GM18909 (cell line): Measurements from ENCODE around the gene VPS35L.

Experiments
- ATAC-seq: cut with Tn5 transposase; IDR thresholded peaks from one replicate; pipeline ENCODE4 v1.9.1; 2021; ENCODE audit warnings: mild to moderate bottlenecking; ENCODE audit not compliant: unreplicated experiment, poor library complexity

The VPS35L gene

DNA sequence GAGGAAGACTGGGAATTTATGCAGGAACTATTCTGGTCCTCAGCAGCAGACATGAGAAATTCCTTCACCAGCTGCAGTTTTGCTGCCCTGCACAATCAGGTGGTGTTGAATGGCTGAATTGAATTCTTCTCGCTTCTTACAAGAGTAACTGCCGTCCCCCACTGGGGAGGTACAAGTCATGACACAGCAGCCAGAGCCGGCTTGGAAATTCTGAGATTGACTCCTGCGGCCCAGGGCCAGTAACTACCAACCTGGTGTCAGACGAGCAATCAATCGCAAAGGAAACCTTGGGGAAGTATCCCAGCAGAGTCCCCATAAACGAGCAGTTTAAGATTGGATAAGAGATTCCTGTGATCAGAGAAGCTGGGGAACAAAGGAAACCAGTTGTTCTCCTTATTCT is 131.8 kb downstream of the VPS35L start:
- ATAC-seq = no peak

GRCh38 chr16:19688396-19689024 is 133.0 kb downstream of the VPS35L start:
- ATAC-seq = no peak

- ATAC-seq = no peak
Measured at GRCh38 chr16:19689342-19689741, 133.8 kb downstream of the VPS35L start.

- ATAC-seq = no peak
Measured at GRCh38 chr16:19690196-19690595, 134.7 kb downstream of the VPS35L start.

DNA sequence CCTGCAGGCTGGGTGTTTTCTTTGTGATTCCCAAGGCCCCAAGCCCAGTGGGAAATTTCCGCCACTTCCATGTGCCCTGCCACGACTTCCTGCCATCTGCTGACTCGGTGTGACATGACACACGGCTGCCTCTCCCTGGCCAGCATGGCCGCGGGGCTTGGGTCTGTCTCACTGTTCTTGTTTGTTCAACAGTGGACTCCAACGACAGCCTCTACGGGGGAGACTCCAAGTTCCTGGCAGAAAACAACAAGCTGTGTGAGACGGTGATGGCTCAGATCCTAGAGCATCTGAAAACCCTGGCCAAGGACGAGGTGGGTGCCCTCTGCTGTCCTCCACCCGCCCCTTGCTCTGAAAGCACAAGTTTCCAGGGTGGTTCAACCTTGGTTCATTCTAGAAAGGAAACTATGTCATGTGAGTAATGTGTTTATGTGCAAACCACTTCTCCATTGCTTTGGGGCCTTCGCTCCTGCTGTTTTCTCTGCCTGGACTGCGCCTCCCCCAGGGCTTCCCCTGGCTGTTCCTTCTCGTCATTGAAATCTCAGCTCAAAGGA is 135.7 kb downstream of the VPS35L start:
- no peak for ATAC-seq

GRCh38 chr16:19694989-19695388 is 139.5 kb downstream of the VPS35L start:
- ATAC-seq = no peak

- ATAC-seq = no peak
Measured at GRCh38 chr16:19696328-19696727, 140.8 kb downstream of the VPS35L start.

- no peak for ATAC-seq
Measured at GRCh38 chr16:19696961-19697360, 141.5 kb downstream of the VPS35L start.

DNA sequence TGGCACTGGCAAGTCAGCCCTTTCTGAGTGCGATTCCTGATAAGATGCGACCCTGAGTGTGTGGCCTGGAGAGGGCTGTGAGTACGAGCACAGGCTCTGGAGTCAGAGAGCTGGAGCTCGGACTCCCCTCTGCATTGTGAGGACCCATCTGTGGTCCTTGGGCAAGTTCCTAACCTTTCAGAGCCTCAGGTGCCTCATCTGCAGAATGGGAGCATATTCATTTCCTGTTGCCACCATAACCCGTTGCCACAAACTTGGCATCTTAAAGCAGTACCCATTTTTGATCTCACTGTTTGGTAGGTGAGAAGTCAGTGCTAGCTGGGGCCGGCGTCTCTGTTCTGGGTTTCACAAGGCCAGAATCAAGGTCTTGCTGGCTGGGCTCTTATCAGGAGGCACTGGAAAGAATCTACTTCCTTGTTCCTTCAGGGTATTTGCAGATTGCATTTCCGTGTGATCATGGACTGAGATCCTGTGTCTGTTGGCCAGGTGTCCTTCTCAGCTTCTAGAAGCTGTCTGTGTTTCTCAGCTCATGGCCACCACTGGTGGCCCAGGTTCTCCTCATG is 142.3 kb downstream of the VPS35L start:
- ATAC-seq = no peak

DNA sequence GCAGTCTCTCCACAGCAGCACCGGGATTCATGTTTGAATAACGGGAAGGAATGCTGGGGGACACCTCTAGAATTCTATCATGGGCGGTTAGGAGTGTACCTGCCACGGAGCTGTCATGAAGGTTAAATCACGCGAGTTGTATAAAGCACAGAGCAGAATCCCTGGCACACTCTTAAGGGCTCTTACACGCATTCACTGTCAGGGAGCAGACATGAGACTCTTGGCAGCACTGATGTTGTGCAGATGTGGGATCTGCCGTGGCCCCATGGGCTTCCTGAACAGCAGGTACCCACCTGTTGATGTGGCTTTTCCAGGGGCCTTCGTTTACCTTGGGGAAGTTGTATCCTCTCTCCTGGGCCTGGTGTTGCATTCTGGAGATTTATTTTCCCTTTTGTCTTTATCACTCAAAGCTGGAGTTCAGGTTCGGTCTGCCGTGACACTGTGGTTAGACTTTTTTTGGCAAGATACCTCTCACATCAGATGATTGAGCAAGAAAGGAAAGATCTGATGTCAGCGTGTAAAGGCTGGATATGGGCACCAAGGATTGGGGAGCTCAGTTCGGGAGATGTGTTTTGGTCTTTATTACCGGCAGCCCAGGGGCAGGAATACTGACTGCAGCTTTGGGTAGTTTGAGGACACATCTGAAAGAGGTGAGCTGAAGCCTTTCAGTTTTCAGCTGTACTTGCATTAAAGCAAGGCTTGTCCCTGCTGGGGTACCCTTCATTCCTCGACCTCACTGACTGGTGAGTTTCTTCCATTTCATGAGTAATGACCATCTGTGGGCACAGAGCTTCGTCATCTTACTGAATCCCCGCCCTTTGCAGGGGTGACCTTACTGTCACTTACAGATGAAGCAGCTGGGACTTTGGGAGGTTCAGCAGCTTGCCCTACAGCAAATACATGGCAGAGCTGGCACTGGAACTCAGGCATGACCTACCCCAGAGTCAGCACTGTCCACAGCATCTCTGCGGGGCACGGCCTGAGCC is 143.3 kb downstream of the VPS35L start:
- ATAC-seq = no peak

DNA sequence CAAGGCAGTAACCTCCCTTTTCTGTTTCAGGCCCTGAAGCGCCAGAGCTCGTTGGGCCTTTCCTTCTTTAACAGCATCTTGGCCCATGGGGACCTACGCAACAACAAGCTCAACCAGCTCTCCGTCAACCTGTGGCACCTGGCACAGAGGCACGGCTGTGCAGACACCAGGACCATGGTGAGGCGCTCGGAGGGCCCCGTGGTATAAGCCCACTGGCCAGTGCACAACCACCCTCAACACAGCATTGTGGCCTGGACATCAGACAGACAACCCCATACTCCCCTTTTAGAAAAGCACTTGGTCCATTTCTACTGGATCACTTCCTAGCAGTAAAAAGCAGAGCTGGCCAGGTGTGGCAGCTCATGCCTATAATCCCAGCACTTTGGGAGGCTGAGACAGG is 144.0 kb downstream of the VPS35L start:
- ATAC-seq = no peak

GRCh38 chr16:19700319-19700781 is 144.8 kb downstream of the VPS35L start:
- no peak for ATAC-seq

DNA sequence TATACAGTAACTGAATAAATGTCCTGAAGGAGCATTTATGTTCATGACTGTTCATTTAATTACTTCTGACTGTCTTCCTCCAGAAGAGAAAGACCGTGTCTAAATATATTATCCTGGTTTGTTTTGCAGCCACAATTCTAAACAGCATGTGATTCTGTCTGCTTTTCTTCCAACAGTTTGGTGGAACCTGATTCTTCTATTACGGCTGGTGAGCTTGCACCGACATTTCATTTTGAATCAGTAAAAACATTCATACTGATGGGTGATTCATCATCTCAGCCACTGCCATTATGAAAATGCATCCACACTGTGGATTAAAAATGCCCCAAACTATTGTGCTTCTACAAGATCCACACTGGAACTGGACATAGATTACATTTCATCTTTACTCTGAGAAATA is 145.6 kb downstream of the VPS35L start:
- no peak for ATAC-seq

GRCh38 chr16:19703172-19703889 is 147.8 kb downstream of the VPS35L start:
- ATAC-seq = no peak

- ATAC-seq = no peak
Measured at GRCh38 chr16:19704321-19705145, 149.0 kb downstream of the VPS35L start.

DNA sequence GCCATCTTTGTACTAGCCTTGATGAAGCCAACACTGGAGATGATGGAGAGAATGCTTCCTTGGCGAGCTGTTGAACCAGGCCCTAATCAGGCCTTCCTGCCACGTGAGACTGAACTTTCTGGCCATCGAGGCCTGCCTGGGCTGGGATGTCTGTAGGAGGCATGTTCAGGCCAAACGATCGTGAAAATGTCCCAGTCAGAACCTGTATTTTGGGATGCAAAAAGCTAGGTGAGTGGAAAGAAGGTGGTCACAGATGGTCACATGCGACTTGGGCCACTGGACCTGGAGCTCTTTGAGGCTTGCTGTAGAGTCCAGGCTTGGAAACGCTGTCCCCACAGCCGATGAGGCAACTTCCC is 149.6 kb downstream of the VPS35L start:
- ATAC-seq = no peak

DNA sequence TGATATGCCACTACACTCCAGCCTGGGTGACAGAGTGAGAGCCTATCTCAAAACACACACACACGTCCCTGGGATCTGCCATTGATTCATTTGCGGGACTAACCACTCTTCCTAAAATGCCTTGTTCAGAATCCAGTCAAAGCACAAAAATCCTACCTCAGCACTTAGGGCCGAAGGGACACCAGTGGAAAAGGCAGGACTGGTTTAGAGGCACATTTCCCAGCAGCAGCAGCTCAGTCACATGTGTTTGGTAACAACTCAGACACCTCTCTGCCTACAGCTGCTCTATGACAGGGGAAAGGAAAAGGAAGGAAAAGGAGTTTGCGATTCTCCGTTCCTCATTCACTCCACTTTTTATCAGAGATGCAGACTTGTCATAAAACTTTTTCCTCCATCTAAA is 150.3 kb downstream of the VPS35L start:
- ATAC-seq = no peak

- ATAC-seq = no peak
Measured at GRCh38 chr16:19706846-19707245, 151.3 kb downstream of the VPS35L start.

- ATAC-seq = no peak
Measured at GRCh38 chr16:19707569-19708295, 152.2 kb downstream of the VPS35L start.
